HG03025 (cell line): ENCODE data around the gene LRFN2.

ENCODE experiments used
- ATAC-seq: cut with Tn5 transposase; IDR thresholded peaks from one replicate; pipeline ENCODE4 v1.9.1; 2021; ENCODE audit warnings: mild to moderate bottlenecking, moderate library complexity; ENCODE audit not compliant: unreplicated experiment, low FRiP score

LRFN2 gene

DNA sequence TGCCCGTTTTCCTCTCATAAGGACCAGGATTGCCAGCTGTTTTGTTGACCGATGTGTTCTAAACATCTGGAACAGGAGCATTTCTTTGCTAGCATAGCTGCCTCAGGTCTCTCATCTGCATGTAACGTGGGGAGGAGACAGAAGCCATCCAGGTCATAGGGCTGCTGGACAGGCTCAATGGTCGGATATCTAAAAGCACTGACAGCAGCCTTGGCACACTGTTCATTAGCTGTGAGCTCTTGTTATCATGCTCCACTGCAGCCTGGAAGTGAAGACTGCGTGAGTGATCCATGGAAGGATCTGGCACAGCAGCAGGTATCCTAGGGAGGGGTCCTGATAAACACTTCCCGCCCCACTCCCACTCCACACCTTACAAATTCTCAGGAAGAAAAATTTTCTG is 175.3 kb downstream of the LRFN2 start:
- ATAC-seq: no peak

DNA sequence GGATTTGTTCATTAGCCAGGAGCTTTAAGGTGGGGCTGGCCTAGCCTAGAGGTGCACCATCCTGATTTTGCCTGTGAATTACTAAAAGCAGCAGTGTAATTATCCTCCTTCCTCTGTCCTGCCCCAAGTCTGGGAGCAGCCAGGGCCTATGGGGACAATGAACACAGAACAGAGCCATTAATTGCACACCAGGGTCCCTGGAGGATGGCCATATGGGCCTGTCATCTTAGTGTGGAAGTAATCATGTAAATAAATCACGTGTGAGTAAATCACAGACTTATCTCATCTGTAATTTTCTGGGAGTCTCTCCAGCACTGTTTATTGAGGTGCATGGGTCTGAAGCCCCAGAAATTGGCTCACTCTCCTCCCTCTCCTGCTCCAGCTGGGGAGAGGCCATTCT is 176.3 kb downstream of the LRFN2 start:
- ATAC-seq: no peak

DNA sequence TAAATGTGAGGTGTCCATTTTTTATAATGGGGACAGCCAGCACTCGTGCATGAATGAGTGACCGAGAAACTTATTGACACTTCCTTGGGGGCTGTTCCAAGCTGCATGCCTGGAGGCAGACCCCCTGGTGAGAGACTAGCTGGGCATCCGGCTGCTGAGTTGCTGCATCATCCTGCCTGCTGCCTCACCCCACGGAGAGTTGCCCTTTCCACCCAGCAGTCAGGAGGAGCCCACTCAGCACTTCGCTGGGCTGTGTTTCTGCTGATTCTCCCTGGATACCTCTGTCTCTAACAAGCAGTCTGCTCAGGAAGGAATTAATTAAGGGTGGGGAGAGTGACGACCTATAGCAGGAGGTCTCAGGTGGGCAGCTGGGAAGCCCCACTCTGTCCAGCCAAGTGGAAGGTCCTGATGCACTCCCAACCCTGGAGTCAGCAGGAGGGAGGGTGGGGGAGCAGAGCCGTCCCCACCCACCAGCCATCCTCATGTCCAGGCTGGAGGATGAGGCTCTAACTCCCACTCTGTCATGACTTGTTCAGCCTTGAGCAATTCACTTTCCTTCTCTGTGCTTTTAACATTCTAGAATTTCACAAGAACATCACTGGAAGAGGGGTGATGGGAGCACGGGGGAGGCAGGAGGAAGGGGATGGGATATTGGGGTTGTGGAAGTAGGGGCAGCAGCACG is 177.3 kb downstream of the LRFN2 start:
- ATAC-seq: no peak

DNA sequence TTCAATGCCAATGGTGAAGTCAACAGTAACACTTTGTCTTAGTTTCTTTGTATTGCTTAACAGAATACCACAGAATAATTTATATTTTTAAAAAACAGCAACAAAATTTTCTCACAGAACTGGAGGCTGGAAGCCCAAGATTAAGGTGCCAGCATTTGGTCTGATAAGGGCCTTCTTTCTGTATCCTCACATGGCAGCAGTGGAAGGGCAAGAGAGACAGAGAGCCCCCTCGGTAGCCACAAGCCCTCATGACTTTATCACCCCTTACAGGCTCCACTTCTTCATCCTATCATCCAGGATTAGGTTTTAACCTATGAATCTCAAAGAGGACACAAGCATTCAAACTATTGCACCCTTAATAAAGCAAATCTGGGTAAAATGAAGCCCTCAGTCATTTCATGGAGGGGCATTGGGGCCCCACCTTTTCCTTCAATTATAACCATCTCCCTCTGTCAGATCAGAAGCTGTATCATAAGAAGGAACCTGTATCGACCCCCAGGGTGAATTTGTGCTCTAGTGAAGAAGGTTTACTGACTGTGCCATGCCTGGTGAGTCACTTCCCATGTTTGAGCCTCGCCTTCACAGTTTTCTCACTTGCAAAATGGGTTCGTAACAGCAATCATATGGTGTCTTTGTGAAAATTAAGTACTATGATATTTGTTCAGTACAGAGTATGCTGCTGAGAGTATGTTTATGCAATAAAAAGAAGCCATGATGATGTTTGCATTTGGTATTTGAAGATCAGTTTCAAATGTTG is 178.2 kb downstream of the LRFN2 start:
- no peak for ATAC-seq

DNA sequence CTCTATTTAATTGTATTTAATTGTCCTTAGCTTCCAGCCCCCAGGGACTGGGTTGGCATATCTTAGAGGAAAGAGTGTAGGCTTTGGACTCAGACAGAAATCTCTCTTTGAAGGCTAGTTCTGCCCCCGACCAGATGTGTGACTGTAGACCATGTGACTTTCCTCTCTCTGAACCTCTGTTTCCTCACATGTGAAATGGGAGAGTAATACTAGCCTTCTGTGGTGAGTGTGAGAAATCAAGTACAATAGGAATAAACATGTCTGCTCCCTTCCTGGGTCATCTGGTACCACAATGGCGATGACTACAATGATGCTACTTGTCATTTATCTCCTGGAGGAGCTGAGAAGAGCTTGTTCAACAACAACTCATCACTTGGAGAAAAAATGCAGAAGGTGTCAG is 179.9 kb downstream of the LRFN2 start:
- ATAC-seq: no peak

DNA sequence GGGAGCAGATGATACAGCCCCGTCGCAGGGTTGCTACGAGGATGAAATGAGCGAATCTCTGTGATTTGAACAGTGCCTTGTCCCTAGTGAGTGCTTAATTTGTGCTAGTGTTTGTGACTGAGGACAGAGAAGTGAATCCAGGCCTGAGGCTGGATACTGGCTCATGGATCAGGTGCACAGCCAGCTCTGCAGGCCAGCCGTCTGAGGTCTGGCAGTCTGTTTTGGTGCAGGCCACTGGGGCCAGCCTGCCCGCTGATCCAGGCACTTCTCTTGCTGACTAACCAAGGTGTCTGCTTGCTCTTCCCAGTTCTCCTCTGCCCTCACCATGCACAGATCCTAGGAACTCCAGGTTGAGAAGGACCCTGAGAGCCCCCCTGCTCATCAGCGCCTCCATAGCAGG is 181.0 kb downstream of the LRFN2 start:
- no peak for ATAC-seq

DNA sequence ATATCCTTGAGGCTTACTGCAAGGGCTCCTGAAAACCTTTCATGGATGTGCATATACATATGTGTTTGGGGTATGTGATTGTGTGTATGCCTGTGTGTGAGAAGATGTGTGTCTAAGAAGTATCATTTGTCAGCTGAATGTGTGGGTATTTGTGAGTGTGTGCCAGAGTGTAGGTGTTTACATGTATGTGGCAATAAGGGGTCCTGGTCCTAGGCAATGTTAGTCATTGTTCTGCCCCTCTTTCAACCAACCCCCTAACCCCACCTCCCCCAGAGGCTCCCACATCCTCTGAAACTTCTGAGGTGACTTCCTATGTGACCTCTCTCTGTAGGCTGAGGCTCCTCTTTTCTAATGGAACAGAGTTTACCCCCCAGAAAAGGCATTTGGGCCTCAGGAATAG is 186.4 kb downstream of the LRFN2 start:
- ATAC-seq: no peak

DNA sequence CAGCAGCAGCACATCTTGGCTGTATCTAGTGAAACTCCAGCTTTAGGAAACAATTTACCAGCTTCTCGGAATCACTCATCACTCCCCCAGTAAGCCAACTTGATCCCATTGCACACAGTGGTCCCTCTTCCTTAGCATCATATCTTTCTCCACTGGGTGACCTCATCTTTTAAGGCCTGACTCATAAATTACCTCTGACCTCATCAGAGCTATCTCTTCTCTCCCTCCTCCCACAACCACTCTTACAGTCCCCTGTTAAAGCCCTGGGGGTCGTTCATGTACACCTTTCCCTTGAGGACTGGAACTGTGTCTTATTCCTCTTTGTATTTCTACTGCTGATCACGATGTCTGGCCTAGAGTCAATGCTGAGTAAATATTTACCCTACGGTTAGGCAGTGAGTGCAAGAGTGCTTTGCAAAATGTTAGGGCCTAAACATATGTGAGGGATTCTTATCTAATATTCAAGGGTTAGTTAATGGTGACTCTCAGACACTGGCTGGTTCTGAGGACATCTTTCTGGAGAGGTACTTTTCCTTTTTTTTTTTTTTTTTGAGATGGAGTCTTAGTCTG is 187.2 kb downstream of the LRFN2 start:
- ATAC-seq: no peak

DNA sequence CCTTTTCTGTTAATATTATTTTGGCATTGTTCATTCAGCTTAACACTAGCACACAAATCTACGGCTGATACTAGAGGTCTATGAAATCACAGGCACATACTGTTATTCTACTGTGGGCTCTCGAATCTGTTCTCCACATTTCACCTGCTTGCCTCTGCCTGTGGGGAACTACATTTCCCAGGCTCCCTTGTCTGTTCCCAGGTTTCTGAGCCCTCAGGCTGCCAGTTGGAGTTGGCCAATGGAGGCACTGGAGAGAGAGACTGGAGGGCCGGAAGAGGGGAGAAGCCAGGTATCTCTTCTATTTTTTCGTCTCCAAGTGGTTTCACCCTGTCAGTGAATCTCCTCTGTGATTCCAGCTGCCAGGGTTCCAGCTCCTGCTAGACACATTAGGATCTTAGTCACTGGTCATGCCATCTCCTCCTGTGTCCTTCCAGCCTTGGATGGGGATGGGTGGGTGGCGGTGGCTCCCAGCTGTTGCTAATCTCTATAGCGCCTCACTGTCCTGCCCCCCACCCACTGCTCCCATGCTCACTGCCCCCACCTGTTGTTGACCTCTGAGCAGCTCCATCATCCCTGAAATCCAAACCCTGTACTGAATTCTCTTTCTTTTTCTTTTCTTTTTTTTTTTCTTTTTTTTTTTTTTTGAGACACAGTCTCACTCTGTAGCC is 188.2 kb downstream of the LRFN2 start:
- no peak for ATAC-seq

DNA sequence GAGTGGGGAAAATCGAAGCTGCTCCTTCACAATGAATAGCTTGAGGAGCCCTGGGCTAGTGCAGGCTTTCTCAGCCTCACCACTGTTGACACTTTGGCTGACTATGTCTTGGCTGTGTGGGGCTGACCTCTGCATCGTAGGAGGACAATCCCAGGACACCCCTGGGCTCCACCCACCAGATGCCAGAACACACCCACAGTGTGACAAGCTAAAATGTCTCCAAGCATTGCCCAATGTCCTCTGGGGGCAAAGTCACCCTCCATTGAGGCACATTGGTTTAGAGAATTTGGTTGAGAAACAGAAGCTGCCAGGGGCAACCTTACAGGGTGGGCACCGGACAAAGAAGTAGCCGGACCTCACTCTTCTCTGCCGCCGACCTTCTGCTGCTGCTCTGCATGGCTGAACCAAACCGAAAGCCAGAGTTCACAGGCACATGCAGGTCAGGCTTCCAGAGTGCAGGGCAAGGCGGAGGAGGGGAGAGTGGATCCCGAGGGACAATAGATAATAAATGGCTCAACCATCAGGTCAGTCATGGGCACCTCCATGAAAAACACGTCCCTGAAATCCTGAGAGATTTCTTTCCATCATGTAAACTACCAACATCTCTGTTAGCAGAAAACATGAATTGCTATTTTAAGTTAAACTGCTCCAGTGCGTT is 189.0 kb downstream of the LRFN2 start:
- no peak for ATAC-seq

DNA sequence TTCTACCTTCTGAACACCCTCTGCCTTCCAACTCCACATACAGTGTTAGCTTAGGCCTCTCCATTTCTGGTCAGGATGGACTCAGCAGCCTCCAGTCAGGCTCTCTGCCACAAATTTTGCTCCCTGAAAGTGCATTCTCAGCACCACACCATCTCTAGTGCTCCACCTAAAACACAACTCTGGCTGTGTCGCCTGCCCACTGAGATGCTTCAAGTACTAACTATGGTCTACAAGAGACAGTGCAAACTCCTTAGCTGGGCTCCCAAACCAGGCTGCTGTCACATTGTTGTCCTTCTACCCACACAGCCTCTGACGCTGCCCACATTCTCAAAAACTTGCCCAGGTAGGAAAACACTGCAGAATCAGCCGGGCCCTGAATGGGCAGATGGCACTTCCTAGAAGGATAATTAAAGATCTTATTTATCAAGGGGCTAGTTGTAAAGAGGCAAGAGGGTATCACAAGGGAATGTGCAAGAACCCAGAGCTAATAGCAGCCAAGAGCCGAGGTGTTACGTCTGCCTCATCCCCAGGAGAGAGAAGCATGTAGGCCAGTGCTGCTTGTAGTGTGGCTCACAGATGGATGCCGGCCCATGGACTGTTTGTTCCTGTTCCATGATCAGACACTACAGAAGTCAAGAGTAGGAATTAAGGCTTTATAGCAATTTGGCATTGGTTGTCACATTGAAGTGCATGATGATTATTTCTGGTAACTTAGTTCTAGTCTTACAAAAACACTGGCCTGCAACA is 189.7 kb downstream of the LRFN2 start:
- no peak for ATAC-seq

DNA sequence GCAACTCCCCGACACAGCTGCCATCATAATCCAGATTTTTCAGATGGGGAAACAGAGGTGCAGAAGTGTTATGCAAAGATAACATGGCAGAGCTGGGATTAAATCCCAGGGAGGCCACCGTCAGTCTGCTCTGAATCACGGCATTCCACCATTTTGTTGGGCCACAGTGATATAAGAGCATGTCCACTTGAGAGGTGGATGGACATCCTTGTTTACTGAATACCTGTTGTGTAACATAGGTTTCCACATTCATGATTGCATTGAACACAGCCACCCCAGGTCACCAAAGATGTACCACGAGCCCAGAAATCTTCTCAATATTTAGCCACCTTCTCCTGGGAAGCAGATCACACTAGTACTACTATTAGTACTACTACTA is 191.5 kb downstream of the LRFN2 start:
- no peak for ATAC-seq

DNA sequence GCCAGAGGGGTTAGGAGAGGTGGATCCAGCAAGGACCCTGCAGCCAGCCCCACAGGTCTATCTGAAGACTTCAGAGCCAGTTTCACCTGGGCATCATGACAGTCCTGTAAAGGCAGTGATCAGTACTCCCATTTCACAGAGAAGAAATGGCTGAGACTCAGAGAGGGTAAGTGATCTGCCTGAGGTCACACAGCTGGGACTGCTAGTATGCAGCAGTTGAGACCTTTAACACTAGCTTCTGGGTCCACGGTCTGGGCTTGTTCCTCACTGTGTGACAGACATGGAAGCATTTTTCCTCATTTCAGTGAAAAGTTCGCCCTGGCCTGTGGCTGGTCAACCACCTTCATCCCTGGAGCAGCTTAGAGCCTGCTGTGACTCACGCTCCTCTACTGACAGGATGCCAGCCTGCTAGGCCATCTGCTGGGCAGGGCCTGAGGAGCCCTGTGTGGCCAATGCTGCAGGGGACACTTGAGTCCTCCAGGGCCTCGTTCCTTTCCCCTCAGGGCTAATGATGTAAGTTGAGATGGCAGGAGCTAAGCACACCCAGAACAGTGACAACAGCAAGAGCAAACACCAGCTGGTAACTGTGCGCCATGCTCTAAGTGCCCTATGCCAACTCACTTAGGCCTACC is 192.0 kb downstream of the LRFN2 start:
- ATAC-seq: no peak

DNA sequence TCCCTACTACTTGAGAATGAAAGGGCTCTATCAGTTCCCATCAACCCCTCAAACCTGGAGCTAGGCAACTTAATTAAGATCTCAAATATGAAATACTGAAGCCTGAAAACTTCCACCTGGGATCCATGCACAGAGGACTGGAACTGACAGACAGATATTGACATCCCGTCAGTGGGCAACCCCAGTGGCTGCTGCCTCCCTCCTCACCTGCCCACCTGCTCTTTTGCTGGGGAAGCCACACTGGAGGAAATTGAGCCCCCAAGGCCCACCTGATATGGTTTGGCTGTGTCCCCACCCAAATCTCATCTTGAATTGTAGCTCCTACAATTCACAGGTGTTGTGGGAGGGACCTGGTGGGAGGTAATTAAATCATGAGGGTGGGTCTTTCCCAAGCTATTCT is 192.8 kb downstream of the LRFN2 start:
- no peak for ATAC-seq

DNA sequence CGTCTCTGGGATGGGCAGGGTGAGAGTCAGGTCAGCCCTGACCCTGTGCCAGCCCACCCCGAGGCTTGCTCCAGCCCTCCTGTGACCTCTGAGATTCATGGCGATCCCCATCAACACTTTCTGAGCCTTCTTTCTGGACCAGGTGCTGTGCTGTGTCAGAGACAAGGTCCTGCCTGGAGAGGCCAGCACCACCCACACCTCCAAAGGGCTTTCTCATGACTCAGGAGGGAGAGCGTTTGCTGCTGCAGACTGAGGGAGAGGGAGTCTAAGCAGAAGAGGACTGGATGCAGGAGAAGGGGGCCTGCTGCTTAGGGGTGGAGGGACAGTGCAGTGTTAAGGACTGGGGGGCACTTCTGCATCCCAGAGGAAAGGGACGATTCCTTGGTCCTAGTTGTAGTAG is 193.5 kb downstream of the LRFN2 start:
- ATAC-seq: no peak

DNA sequence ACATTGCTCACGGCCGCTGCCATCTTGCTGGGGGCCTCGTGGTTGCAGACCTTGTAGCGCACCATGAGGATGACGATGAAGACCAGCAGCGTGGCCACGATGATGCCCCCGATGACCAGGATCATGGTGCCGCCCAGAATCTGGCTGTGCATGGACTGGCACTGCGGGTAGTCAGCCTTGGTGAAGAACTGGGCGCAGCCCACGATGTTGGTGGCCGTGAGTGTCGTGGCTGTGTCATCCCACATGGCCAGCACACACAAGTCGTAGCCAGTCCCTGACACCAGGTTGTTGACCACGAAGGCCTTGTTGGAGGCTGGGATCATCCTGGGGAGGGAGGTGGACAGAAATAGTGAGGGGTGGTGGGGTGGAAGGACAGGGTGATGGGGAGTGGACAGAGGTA is 194.6 kb downstream of the LRFN2 start:
- ATAC-seq: no peak

DNA sequence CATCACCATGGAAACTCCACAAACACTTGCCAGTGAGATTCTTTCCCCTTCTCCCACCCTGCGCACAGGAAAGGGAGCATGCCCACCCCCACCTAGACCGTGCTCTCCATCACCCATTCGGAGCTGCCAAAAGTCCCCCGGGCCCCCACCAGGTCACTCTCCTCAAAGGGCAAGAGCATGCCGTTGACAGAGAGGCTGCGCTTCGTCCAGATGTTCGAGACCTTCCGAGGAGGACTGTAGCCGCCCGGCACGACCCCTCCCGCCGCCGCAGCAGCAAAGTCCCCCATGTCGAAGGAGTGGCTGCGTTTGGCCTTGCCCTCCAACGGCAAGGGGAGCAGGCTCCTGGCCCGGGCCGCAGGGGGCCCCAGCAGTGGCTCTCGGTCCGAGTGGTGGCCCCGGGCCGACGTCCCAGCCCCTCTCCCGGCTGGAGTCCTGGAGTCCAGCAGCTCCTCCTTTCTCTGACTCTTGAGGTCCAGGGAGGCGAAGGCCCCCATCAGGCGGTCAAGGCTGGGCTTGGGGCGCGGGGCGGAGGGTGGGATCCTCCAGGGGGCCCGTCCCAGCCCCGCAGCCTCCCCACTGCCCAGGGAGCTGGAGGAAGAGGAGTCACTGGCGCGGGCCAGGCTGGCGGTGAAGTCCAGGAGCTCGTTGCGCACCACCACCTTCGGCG is 195.2 kb downstream of the LRFN2 start:
- ATAC-seq: no peak

DNA sequence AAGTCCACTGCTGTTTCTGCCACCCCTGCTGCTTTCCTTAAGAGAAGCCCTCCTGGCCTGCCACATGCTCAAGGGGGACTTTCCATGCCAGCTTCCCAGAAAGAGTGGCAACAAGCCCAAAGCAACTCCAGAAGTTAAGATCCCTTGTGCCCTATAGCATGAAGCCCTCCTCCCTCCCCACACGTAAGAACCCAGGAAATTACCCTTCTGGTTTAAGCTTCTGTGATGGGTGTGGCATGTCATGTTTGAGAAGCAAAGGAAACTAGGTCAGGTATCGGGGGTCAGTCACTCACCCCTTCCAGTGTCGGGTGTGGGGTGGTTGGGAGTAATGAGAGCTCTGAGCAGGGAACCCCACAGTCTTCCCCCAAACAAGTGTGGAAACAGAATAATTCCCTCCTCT is 196.1 kb downstream of the LRFN2 start:
- no peak for ATAC-seq

DNA sequence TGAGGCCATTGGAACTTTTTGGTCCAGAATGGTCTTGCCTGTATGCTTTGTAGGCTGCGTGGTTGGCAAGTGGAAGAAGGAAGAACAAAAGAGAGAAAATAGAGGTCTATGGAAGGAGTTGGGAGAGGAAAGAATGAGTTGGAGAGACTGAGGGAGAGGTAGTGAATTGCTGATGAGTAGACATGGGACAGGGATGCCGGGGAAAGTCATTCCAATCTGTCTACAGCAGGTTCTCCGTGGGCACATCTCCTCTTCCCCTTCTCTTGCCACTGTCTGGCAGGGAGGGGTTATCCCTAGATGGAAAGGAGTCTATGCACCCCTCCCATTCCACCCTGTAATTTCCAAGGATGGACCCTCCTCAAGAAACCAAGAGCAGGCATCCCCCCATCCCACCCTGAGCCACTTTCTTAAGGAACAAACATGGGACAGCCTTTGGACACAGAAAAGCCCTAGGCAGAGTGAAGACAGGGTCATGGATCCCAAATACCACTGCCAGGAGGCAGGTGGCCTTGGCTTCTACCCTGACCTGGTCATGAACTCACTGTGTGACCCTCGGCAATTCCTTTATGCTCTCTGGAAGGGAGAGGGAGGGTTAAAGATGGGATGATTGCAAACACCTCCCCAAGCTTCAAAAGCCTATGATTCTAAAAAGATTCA is 196.9 kb downstream of the LRFN2 start:
- ATAC-seq: no peak
